Mucosa of rectum (tissue), 2 donors: ENCODE measurements around the gene SLPI.

ENCODE experiments used
- H3K27ac ChIP-seq, 2 donors: one replicate each; pipeline ENCODE4 v1.7.0; 2013; ENCODE audit warnings: inconsistent platforms in 2 of 2, low read depth in 2 of 2, low read length in 2 of 2
- H3K27me3 ChIP-seq, 2 donors: one replicate each; pipeline ENCODE4 v1.7.0; 2013; ENCODE audit warnings: low read length in 2 of 2; ENCODE audit not compliant: control insufficient read depth in 2 of 2, insufficient read depth in 2 of 2
- H3K36me3 ChIP-seq, 2 donors: one replicate each; pipeline ENCODE4 v1.7.0; 2013; ENCODE audit warnings: low read length in 2 of 2; ENCODE audit not compliant: control insufficient read depth in 2 of 2, insufficient read depth in 2 of 2
- H3K4me1 ChIP-seq, 2 donors: one replicate each; pipeline ENCODE4 v1.7.0; 2013; ENCODE audit warnings: low read length in 2 of 2, mild to moderate bottlenecking in 1 of 2; ENCODE audit not compliant: control insufficient read depth in 2 of 2, insufficient read depth in 2 of 2
- H3K4me3 ChIP-seq, 2 donors: one replicate each; pipeline ENCODE4 v1.7.0; 2013; ENCODE audit warnings: low read length in 2 of 2
- H3K9ac ChIP-seq, 2 donors: one replicate each; pipeline ENCODE4 v1.7.0; 2013; ENCODE audit warnings: low read length in 2 of 2, low read depth in 1 of 2, mild to moderate bottlenecking in 1 of 2
- H3K9me3 ChIP-seq, 2 donors: one replicate each; pipeline ENCODE4 v1.7.0; 2013; ENCODE audit warnings: low read length in 2 of 2; ENCODE audit not compliant: control insufficient read depth in 2 of 2
- donor health status: healthy.
- donor health status: Normal muscosa, but diverticular disease.

Gene SLPI

DNA sequence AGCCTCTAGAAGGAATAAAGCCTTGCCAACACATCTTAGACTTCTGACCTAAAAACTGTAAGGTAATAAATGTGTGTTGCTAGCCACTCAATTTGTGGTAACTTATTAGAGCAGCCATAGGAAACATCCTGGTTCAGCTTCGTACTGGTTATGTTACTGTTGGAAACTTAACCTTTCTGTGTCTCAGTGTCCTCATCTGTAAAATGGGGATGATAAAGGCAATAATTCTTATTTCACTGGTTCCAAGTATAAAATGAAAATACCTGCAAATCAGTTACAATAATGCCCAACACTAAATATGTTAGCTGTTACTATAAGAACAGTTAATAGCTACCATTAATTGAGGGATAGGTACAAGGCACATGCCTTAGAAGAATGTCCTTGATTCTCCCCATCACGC, 38.0 kb upstream of the SLPI start:
- peaks cover 0 to 5% of the 10 kb centered on the region in 2 donors for H3K4me1 ChIP-seq
- no peaks in the 10 kb centered on the region for H3K36me3 ChIP-seq
- no peak overlapping the region for H3K4me3 ChIP-seq
- no peak overlapping the region for H3K9ac ChIP-seq
- no peaks in the 10 kb centered on the region for H3K9me3 ChIP-seq
- H3K27me3 ChIP-seq = peaks cover 2 to 4% of the 10 kb centered on the region in 2 donors
- H3K27ac ChIP-seq = no peak overlapping the region

DNA sequence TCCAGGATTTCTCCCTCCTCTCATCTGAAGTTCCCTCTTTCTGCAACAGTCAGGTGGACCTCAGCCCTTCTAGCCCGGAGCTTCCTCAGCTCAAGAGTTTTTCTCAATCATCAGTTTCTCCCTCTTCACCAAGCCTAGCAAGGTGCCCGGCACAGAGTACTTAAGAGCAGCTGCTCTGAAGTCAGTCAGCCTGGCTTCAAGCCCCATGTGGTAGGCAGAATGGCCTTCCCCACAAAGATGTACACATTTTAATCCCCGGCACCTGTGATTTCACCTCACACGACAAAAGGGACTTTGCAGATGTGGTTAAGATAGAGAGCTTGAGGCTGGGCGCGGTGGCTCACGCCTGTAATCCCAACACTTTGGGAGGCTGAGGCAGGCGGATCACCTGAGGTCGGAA, 37.2 kb upstream of the SLPI start:
- Histone ChIP-seq H3K4me1 (peaks cover 0 to 5% of the 10 kb centered on the region in 2 donors), H3K36me3 (no peaks in the 10 kb centered on the region), H3K4me3 (no peak overlapping the region), H3K27me3 (peaks cover 2 to 4% of the 10 kb centered on the region in 2 donors), H3K9ac (no peak overlapping the region), H3K27ac (no peak overlapping the region), H3K9me3 (no peaks in the 10 kb centered on the region)

DNA sequence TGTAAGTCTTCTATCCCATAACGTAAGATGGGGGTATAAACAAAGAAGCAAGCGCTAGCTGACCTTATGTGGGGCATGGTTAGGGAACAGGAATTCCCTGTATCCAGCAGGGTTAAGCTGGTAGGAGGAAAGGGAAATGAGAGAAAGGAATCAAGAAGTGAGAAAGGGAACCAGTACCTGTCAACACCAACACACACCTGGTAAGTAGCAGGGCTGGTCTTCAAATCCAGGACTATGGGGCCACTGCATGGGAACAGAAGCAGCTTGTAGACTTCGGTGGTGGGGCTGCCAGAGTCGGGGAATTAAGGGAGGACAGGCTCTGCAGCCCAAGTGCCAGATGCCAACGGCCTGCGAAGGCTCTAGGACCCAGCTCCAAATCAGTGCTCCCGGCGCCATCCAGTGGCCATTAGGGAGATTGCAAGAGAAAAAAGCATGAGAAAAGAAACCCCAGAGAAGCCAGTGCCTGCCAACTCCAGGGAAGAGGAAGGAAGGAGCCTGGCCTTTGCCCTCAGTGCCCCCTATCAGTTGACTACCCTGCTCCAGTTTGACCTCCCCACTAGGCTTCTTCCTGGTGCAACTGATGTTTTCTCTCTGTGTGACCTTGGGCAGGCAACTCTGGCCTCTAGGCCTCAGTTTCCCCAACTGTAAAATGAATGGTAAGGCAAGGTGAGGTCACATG, 36.5 kb upstream of the SLPI start:
- Histone ChIP-seq H3K9me3 (no peaks in the 10 kb centered on the region), H3K27me3 (peaks cover 2 to 4% of the 10 kb centered on the region in 2 donors), H3K36me3 (no peaks in the 10 kb centered on the region), H3K4me3 (no peak overlapping the region), H3K4me1 (peaks cover 0 to 5% of the 10 kb centered on the region in 2 donors), H3K9ac (no peak overlapping the region), H3K27ac (no peak overlapping the region)

DNA sequence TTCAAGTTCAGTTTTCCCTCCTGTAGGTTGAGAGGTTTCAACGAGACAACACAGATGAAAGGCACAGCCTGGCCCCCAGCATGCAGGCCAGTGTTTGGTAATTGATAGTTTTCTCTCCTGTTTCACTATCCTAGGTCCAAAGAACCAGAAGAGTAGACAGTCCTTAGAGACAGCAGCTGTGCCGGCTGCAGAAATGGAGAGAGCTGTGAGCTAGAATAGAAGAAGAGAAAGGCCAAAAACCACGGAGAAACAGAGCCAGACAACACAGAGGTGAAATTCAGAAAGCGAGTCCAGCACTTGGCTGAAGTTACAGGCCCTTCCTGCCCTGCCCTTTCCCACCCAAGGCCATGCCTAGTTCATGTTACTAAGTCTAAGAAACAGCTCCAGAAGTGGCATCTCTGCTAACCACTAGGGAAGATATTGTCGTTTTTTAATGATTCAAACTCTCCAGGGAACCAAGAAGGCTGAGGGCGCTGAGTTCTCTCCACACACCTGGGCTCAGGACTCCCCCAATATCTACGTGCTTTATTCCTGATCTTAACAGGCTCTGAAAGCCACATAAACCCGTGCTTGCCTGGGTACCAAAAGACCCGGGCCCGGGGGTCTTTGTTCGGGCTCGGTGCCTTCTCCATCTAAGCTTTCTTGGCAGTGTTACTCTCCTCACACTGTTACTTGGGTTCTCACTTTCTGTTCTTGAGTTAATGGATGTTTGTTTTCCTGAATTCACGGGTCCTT, 35.7 kb upstream of the SLPI start:
- Histone ChIP-seq H3K27me3 (peaks cover 2 to 4% of the 10 kb centered on the region in 2 donors), H3K9me3 (no peaks in the 10 kb centered on the region), H3K4me3 (no peak overlapping the region), H3K4me1 (peaks cover 0 to 5% of the 10 kb centered on the region in 2 donors), H3K36me3 (no peaks in the 10 kb centered on the region), H3K27ac (no peak overlapping the region), H3K9ac (no peak overlapping the region)

DNA sequence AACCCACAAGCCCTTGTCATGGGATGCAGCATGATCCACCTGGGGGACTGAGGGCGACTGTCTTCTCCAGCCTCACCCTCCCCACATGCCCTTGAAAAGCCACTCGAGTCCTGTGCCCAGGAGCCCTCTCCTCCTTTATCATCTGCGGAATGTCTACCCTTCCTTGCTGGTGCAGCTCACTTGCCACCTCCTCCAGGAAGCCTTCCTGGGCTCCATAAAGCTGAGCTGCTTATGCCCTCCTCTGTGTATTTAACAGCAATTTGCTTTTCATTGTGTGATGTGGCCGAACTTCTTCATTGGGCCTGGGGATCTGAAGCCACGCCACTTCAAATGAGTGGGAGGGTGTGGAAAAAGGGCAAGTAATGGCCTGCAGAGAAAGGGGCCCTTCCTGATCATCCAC, 34.5 kb upstream of the SLPI start:
- Histone ChIP-seq H3K9me3 (no peaks in the 10 kb centered on the region), H3K36me3 (no peaks in the 10 kb centered on the region), H3K9ac (no peak overlapping the region), H3K27ac (no peak overlapping the region), H3K27me3 (peaks cover 2 to 3% of the 10 kb centered on the region in 2 donors), H3K4me3 (no peak overlapping the region), H3K4me1 (peaks cover 0 to 5% of the 10 kb centered on the region in 2 donors)

DNA sequence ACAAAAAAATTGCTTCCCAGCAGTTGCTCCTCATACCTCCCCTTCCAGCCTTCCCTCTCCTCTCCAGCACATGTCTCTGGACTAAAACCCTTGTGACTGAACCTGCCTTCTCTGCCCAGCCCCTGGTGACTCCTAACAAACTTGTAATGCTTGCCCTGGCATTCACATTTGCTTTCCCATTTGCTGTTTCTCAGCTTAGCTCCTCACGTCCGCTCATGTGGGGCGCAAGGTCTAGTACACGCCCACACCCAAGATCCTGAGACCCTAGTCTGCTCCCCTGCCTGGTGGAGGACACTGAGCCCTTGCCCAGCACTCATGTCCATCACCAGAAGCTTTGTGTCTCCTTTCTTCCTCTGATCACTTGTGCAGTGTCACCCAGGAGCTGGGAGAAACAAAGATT, 34.0 kb upstream of the SLPI start:
- H3K27me3 ChIP-seq = peaks cover 2% of the 10 kb centered on the region in 2 donors

DNA sequence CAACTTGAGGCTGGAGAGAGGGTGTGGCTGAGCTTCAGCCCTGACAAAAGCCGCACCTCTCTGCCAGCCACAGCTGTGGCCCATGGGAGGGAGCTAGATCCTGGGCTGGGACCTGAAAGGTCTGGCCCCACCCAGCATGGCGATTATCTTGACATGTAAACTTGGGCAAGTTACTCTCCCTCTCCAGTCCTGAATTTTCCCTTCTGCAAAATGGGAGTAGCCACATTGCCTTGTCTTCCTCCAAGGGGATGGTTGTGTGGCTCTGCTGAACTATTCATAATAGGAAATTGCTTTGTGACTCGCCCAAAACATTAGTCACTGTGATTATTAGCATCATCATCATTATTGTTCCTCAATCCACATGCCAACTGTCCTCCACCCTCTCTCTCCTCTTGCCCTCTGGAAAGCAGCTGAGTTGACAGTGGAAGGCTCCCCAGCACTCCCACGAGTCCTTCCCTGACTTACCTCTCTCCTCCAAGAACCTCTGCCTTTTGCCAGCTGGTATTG, 29.2 kb upstream of the SLPI start:
- H3K27ac ChIP-seq = no peak overlapping the region
- no peaks in the 10 kb centered on the region for H3K4me1 ChIP-seq
- H3K9ac ChIP-seq = no peak overlapping the region
- no peaks in the 10 kb centered on the region for H3K36me3 ChIP-seq
- H3K9me3 ChIP-seq = no peaks in the 10 kb centered on the region
- no peak overlapping the region for H3K4me3 ChIP-seq
- no peaks in the 10 kb centered on the region for H3K27me3 ChIP-seq

More for the DNA sequence above, 34.0 kb upstream of the SLPI start:
- H3K4me3 ChIP-seq = no peak overlapping the region
- peaks cover 0 to 5% of the 10 kb centered on the region in 2 donors for H3K4me1 ChIP-seq
- no peaks in the 10 kb centered on the region for H3K9me3 ChIP-seq
- H3K27ac ChIP-seq = no peak overlapping the region
- no peak overlapping the region for H3K9ac ChIP-seq
- no peaks in the 10 kb centered on the region for H3K36me3 ChIP-seq

DNA sequence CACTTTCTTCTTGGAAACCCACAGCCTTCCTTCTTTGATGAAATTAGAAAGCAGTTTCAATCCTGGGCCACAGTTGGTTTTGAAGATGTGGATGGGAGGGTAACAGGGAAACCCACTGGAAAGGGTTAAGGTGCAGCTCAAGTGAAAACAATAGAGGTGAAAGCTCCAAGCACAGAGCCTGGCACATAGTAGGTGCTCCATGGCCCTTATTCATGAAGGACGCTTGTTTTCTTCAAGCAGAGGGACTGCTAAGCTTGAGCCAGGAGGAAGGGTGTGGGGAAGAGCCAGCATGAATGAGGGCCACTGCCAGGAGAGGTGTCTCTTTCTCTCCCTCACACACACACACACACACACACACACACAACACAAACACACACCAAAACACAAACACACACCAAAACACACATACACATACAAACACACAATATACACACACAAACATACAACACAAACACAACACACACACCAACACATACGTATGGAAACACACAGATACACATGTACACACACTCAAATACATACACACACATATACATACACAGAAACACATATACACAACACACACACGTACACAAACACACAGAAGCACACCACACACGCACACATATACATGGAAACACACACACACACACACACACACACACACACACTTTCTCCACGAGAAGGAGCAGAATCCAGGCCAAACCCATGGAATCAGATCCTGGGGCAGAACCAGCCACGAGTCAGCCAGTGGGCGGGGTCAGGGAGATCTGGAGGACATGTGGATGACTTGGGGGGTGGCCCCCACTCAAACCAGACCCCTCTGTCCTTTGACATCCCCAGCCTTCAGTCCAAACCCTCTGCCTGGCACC, 28.6 kb upstream of the SLPI start:
- Histone ChIP-seq H3K27me3 (no peaks in the 10 kb centered on the region), H3K27ac (no peak overlapping the region), H3K4me3 (no peak overlapping the region), H3K4me1 (no peaks in the 10 kb centered on the region), H3K36me3 (no peaks in the 10 kb centered on the region), H3K9ac (no peak overlapping the region), H3K9me3 (no peaks in the 10 kb centered on the region)

DNA sequence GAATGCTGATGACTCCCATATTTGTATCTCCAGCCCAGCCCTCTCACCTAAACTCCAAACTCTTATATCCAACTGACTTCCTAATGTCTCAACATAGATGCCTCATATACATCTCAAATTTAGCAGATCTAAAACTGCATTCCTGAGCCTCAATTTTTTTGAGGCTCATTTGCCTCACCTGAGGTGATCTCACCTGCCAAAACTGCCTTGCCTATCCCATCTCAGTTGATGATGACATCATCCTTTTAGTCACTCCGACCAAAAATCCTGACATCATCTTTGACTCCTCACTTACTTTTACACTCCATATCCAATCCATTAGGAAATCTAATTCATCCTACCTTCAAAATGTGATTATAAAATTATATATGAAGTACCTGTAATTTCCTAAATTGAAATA, 25.6 kb upstream of the SLPI start:
- H3K27me3 ChIP-seq = no peaks in the 10 kb centered on the region
- H3K4me3 ChIP-seq = no peak overlapping the region
- no peaks in the 10 kb centered on the region for H3K9me3 ChIP-seq
- no peak overlapping the region for H3K9ac ChIP-seq
- no peak overlapping the region for H3K27ac ChIP-seq
- H3K36me3 ChIP-seq = no peaks in the 10 kb centered on the region
- no peaks in the 10 kb centered on the region for H3K4me1 ChIP-seq

DNA sequence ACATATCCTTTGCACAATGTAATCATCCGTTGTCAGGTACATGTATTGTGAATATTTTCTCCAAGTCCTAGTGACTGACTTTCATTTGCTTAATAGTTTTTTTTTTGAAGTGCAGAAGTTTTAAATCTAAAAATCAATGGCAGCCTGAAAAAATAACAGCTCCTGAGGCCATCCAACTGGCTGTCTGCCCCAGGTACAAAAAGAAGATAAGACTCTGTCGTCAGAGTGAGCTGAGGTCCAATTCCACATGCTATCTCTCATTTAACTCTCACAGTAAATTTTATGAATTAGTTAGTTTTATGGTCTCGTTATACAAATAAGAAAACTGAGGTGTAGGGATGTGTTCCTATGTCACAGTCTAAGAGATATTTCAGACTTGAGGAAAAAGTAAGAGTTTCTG, 21.0 kb upstream of the SLPI start:
- Histone ChIP-seq H3K36me3 (no peaks in the 10 kb centered on the region), H3K27ac (no peak overlapping the region), H3K27me3 (peaks cover 0 to 2% of the 10 kb centered on the region in 2 donors), H3K4me1 (no peaks in the 10 kb centered on the region), H3K9ac (no peak overlapping the region), H3K9me3 (no peaks in the 10 kb centered on the region), H3K4me3 (no peak overlapping the region)
